ENCODE results near the gene EPHB4.

The EPHB4 gene

DNA sequence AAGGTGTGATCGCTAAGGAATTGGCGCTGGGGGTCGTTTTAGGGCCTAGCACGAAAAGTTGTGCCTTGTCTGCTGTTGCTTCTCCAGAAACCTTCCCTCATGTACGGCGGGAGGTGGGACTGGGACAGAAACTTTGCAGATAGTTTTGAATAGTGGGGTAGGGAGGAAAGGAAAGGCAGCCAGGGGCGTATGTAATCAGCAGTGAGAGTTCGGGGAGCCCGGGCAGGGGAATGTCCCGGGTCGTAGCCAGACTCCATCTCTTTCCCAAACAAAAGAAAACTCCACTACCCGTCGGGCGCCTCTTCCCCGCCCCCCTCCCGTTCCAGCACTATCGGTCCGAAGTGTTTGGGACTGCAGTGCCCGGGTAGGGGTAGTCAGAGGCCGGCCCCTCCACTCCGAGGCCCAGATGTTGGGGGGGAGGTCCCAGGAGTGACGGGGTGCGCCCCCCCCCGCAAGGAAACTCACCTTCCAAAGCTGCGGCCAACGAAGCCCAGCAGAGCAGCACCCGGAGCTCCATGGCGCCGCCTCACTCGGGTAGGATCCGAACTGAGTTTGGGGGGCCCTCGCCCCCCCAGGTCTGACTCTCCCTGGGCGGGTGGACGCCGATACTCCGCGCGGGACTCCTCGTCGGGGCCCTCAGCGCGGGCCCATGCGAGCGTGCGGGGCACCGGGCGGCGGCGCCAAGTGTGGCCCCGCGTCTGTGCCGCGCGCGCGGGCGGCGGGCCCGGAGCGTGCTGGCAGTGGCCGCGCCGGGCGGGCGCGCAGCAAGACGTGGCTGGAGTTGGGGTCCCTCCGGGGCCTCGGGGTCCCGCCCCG, 601 bp downstream of the EPHB4 start:
- peak overlapping the region; percentile 81 for H3K4me3 ChIP-seq (ENCODE audit: low read depth, low read length)
- DNase-seq (ENCODE audit: low read depth): no peak

DNA sequence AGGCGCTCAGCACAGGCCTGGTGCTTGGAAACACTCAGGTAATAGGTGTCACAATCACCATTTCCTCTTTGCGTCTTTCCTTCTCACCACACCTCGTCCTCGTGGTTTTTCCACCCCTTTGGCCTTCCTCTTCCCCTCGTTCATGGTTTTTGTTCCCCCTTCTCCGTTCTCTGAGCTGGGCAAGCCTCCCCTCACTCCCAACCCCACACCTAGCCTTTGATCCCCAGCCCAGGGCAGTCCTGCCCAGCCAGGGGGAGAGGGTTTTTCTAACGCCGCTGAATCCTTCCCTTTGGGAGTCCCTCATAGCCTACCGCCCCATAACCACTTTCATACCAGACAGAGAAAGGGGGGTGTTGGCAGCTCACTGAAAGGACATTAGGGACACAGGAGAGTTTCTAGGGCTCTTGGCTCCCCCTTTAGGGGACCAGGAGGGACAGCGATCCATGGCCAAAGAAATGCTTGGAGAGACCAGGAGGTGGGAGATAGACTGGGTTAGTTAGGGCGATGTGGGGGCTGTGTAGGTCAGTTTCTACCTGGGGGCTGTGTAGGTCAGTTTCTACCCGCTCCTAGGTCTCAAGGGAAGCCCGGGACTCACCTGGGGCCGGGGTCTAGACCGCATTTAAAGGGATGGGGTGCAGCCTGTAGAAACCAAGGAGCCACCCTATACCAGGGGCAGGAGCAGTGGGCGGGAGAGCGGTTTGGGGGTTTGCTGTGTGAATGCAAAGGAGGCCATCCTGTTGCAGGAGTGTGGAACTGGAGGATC, 1.4 kb downstream of the EPHB4 start:
- DNase-seq (ENCODE audit: low read depth): peak; percentile 18
- TF ChIP-seq, protein P1, sequence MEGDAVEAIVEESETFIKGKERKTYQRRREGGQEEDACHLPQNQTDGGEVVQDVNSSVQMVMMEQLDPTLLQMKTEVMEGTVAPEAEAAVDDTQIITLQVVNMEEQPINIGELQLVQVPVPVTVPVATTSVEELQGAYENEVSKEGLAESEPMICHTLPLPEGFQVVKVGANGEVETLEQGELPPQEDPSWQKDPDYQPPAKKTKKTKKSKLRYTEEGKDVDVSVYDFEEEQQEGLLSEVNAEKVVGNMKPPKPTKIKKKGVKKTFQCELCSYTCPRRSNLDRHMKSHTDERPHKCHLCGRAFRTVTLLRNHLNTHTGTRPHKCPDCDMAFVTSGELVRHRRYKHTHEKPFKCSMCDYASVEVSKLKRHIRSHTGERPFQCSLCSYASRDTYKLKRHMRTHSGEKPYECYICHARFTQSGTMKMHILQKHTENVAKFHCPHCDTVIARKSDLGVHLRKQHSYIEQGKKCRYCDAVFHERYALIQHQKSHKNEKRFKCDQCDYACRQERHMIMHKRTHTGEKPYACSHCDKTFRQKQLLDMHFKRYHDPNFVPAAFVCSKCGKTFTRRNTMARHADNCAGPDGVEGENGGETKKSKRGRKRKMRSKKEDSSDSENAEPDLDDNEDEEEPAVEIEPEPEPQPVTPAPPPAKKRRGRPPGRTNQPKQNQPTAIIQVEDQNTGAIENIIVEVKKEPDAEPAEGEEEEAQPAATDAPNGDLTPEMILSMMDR (IDR thresholded peaks at IDR 0.05; ENCODE audit: low read depth, low read length, missing control alignments): peak; percentile 48

More for the DNA sequence above, 601 bp downstream of the EPHB4 start:
- in situ Hi-C loops (cut with HindIII; ENCODE audit: low sequenced_read_pairs): no loop called here
- TF ChIP-seq, protein P1 (IDR thresholded peaks at IDR 0.05; ENCODE audit: low read depth, low read length, missing control alignments): no peak

DNA sequence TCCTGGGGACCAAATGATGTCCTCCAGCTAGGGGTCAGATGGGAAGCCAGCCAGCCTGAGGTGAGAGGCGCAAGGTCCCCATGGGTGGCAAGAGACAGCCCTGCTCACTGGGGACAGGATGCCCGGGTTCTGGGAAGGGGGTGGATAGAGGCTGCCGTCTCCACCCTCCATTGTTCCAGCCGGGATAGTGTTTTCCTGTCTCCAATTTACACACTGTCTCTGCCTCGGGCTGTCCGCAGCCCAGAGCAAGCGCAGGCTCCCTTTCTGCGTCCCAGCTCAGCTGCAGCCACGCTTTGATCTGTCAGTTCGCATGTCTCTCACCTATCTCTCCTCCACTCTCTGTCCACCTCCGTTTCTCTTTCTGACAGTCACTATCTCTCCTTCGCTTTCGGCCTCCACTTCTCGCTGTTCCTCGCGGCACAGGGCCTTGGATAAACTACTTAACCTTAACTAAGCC, 2.1 kb downstream of the EPHB4 start:
- peak overlapping the region; percentile 81 for H3K4me3 ChIP-seq (ENCODE audit: low read depth, low read length)
- DNase-seq (ENCODE audit: low read depth): no peak
- in situ Hi-C loops (cut with HindIII; ENCODE audit: low sequenced_read_pairs): no loop called here
- TF ChIP-seq, protein P1 (IDR thresholded peaks at IDR 0.05; ENCODE audit: low read depth, low read length, missing control alignments): no peak

More for the DNA sequence above, 1.4 kb downstream of the EPHB4 start:
- H3K4me3 ChIP-seq (ENCODE audit: low read depth, low read length): peak overlapping the region; percentile 81
- in situ Hi-C loops (cut with HindIII; ENCODE audit: low sequenced_read_pairs): no loop called here

DNA sequence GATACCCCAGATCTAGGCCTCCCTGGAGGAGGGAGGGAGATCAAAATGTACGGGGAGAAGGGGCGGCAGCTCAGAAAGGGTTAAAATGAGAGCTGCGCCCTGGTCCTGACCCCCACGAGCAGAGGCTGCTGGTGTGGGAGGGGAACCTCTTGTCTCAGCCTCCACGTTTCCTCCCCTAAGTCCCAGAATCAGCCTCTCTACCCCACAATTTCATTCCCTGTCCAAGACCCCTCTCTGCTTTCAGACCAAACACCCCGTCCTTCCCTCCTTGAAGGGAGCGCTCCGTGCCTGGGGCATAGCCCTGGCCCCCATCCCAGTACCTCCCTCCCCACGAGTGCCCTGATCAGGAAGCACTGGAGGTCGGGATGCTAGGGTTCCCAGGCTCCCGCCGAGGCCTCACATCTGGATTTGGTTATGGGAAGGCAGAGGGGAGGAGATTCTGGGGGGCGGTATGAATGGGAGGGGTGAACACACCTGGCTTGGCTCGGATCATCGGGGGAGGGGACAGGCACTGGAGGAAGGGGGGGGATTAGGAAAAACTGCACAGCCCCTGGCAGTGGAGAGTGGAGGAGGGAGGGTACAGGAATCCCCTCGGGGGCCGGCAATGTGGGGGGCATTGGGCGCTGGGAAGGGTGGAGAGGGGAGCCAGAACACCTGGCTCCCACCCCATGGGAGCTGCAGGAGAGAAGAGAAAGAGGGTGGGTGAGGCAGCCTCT, 2.7 kb downstream of the EPHB4 start:
- H3K4me3 ChIP-seq (ENCODE audit: low read depth, low read length): peak overlapping the region; percentile 81
- TF ChIP-seq, protein P1 (IDR thresholded peaks at IDR 0.05; ENCODE audit: low read depth, low read length, missing control alignments): no peak
- DNase-seq (ENCODE audit: low read depth): no peak
- in situ Hi-C loops (cut with HindIII; ENCODE audit: low sequenced_read_pairs): no loop called here

DNA sequence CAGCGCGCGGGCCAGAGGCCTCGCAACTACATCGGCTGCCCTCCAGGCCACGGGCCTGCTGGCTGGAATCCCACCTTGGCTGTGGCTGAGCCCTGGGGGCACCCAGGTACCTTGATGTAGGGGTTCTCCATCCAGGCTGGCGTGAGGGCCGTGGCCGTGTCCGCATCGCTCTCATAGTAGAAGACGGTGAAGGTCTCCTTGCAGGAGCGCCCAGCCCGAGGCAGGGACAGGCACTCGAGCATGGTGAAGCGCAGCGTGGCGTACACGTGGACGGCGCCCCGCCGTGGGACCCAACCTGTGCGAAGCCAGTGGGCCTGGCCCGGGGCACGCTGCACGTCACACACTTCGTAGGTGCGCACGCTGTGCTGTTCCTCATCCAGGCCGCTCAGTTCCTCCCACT, 3.8 kb downstream of the EPHB4 start:
- TF ChIP-seq, protein P1 (IDR thresholded peaks at IDR 0.05; ENCODE audit: low read depth, low read length, missing control alignments): no peak
- DNase-seq (ENCODE audit: low read depth): no peak
- no peak overlapping the region for H3K4me3 ChIP-seq (ENCODE audit: low read depth, low read length)
- in situ Hi-C loops (cut with HindIII; ENCODE audit: low sequenced_read_pairs): no loop called here

DNA sequence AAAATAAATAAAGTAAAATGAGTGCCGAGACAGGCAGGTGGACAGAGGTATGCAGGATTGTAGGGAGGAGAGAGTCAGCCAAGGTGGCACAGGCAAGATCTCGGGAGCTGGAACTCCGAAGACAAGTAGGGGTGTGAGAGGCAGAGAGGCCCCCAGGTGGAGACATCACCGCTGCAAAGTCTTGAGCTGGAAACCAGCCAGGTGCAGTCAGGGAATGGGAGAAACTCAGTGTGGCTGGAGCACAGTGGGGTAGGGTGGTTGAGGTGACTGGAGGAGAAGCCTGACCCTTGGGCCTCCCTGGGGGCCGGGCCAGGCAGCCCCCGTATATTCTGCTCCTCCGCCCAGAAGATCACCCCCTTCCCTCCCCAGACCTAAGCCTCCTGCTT, 4.2 kb downstream of the EPHB4 start:
- no peak overlapping the region for H3K4me3 ChIP-seq (ENCODE audit: low read depth, low read length)
- no peak for DNase-seq (ENCODE audit: low read depth)
- in situ Hi-C loops (cut with HindIII; ENCODE audit: low sequenced_read_pairs): no loop called here
- TF ChIP-seq, protein P1 (IDR thresholded peaks at IDR 0.05; ENCODE audit: low read depth, low read length, missing control alignments): no peak

Data from astrocyte of the cerebellum (primary cell).